Cardiac muscle cell (in vitro differentiated cells and primary cell): Measurements from ENCODE around the gene FRMD5. TPM values are rescaled to one million over a fixed set of nuclear protein-coding genes. Genes with fewer than 3 reads are reported as not detected.

Experiments
- DNase-seq, 2 donors: peaks; one replicate each; pipeline versions ENCODE4 v3.0.0 to v3.0.0-alpha.2; 2010 to 2017; ENCODE audit warnings: low read depth in 1 of 2, low spot score in 1 of 2
- H3K27ac ChIP-seq: fragments of 200-600 bp; sonication (generic); 2 replicates; pipeline ENCODE4 v1.5.1; 2016
- H3K27me3 ChIP-seq: fragments of 200-600 bp; sonication (generic); 2 replicates; pipeline ENCODE4 v1.6.0; 2016; ENCODE audit warnings: control low read depth
- H3K36me3 ChIP-seq: fragments of 200-600 bp; sonication (generic); 2 replicates; pipeline ENCODE4 v1.5.1; 2016; ENCODE audit warnings: control low read depth
- H3K4me1 ChIP-seq: fragments of 200-600 bp; sonication (generic); 2 replicates; pipeline ENCODE4 v1.8.1; 2017; ENCODE audit warnings: low read depth, mild to moderate bottlenecking, mixed run types
- H3K4me3 ChIP-seq: fragments of 200-600 bp; sonication (generic); 2 replicates; pipeline ENCODE4 v1.5.1; 2016; ENCODE audit warnings: mild to moderate bottlenecking
- H3K9me3 ChIP-seq: fragments of 200-600 bp; sonication (generic); 2 replicates; pipeline ENCODE4 v1.5.1; 2017; ENCODE audit warnings: low read depth, mild to moderate bottlenecking, control low read depth
- CTCF ChIP-seq: IDR thresholded peaks from 2 replicates; pipeline ENCODE4 v1.5.1; 2012; ENCODE audit warnings: low read depth, mild to moderate bottlenecking, low read length
- polyA plus RNA-seq: library from polyadenylated mRNA; unstranded; fragments of >200 nt; fragmentation: Nextera tagmentation; extraction: Ambion mirVana; gene quantifications from 2 replicates; pipeline ENCODE4 v1.2.1, GENCODE V29; 2016
- total RNA-seq: library from RNA; depleted of rRNA; stranded (reverse); fragments of >200 nt; gene quantifications from 2 replicates; pipeline ENCODE4 v1.2.3, GENCODE V29; 2016

FRMD5 gene
- total and polyA plus RNA-seq, 2 experiments from 2014 or later: 26.8 to 59.7 TPM

- H3K4me3 ChIP-seq: no peak overlapping the region
- no peaks in the 10 kb centered on the region for H3K4me1 ChIP-seq
- H3K27ac ChIP-seq: no peak overlapping the region
- DNase-seq: peak in 1 of 2 donors; percentile 8
- no peak for TF ChIP-seq CTCF
- H3K36me3 ChIP-seq: no peaks in the 10 kb centered on the region
- no peaks in the 10 kb centered on the region for H3K27me3 ChIP-seq
- H3K9me3 ChIP-seq: no peaks in the 10 kb centered on the region
Measured at GRCh38 chr15:44222478-44222877, 27.4 kb upstream of the FRMD5 start.

- H3K9me3 ChIP-seq: no peaks in the 10 kb centered on the region
- TF ChIP-seq CTCF: no peak
- H3K27me3 ChIP-seq: no peaks in the 10 kb centered on the region
- no peaks in the 10 kb centered on the region for H3K4me1 ChIP-seq
- no peak overlapping the region for H3K4me3 ChIP-seq
- no peaks in the 10 kb centered on the region for H3K36me3 ChIP-seq
- no peak for DNase-seq
- H3K27ac ChIP-seq: no peak overlapping the region
Measured at GRCh38 chr15:44219073-44219472, 24.0 kb upstream of the FRMD5 start.

- no peaks in the 10 kb centered on the region for H3K36me3 ChIP-seq
- no peak overlapping the region for H3K4me3 ChIP-seq
- no peak for TF ChIP-seq CTCF
- H3K27me3 ChIP-seq: no peaks in the 10 kb centered on the region
- no peak for DNase-seq
- H3K9me3 ChIP-seq: no peaks in the 10 kb centered on the region
- no peak overlapping the region for H3K27ac ChIP-seq
- no peaks in the 10 kb centered on the region for H3K4me1 ChIP-seq
Measured at GRCh38 chr15:44216958-44217357, 21.9 kb upstream of the FRMD5 start.

- Histone ChIP-seq H3K36me3 (no peaks in the 10 kb centered on the region), H3K4me1 (no peaks in the 10 kb centered on the region), H3K27ac (no peak overlapping the region), H3K27me3 (no peaks in the 10 kb centered on the region), H3K4me3 (no peak overlapping the region), H3K9me3 (no peaks in the 10 kb centered on the region)
- TF ChIP-seq CTCF: no peak
- peak in 1 of 2 donors; percentile 84 for DNase-seq
Measured at GRCh38 chr15:44215594-44215993, 20.5 kb upstream of the FRMD5 start.

GRCh38 chr15:44208956-44209355, 13.9 kb upstream of the FRMD5 start:
- H3K9me3 ChIP-seq: no peaks in the 10 kb centered on the region
- H3K27me3 ChIP-seq: no peaks in the 10 kb centered on the region
- TF ChIP-seq CTCF: no peak
- no peak overlapping the region for H3K4me3 ChIP-seq
- H3K27ac ChIP-seq: no peak overlapping the region
- no peaks in the 10 kb centered on the region for H3K36me3 ChIP-seq
- DNase-seq: no peak
- H3K4me1 ChIP-seq: peaks cover 4% of the 10 kb centered on the region

GRCh38 chr15:44207643-44208042, 12.6 kb upstream of the FRMD5 start:
- Histone ChIP-seq H3K36me3 (no peaks in the 10 kb centered on the region), H3K4me1 (peaks cover 4% of the 10 kb centered on the region), H3K9me3 (no peaks in the 10 kb centered on the region), H3K4me3 (no peak overlapping the region), H3K27ac (no peak overlapping the region), H3K27me3 (no peaks in the 10 kb centered on the region)
- no peak for TF ChIP-seq CTCF
- peak in 1 of 2 donors; percentile 68 for DNase-seq
